ENCODE results near the gene OR2AJ1.

OR2AJ1 gene

GRCh38 chr1:247924868-247925267 is at the start of gene OR2AJ1:
TSS of gene OR2AJ1 (plus strand) at chr1:247924889. CDS start at chr1:247933769, 8,880 bp downstream.
- TF ChIP-seq ZNF311 (tag by site-specific recombination; IDR thresholded peaks at IDR 0.05; ENCODE audit: borderline replicate concordance) (no peak), ZIC2 (tag by site-specific recombination; IDR thresholded peaks at IDR 0.05) (no peak), ZNF433 (tag by site-specific recombination; IDR thresholded peaks at IDR 0.05; ENCODE audit: low read depth) (no peak)
- Histone ChIP-seq H3K36me3 (ENCODE audit: control insufficient read depth in 2 of 2, insufficient read depth in 1 of 2, low read length in 2 of 2) (no peaks in the 10 kb centered on the region), H3K27ac (ENCODE audit: extremely low read depth, low read depth, low read length) (no peak within 1 kb of the TSS), H3K4me3 (ENCODE audit: low read depth, low read length) (no peak within 1 kb of the TSS), H3K9me3 (ENCODE audit: control insufficient read depth, insufficient read depth, low read depth, low read length) (no peaks in the 10 kb centered on the region), H3K4me1 (ENCODE audit: control insufficient read depth, insufficient read depth, low read length) (no peaks in the 10 kb centered on the region)
- POLR2A ChIA-PET: no interaction called here
- CTCF ChIA-PET: no interaction called here

GRCh38 chr1:247883346-247883745 is 41.3 kb upstream of the OR2AJ1 start:
- CTCF ChIA-PET: no interaction called here
- no peaks in the 10 kb centered on the region for H3K36me3 ChIP-seq (ENCODE audit: control insufficient read depth in 2 of 2, insufficient read depth in 1 of 2, low read length in 2 of 2)
- H3K27ac ChIP-seq (ENCODE audit: extremely low read depth, low read depth, low read length): no peak overlapping the region
- TF ChIP-seq ZNF707 (tag by site-specific recombination; IDR thresholded peaks at IDR 0.05) (no peak), ZNF274 (IDR thresholded peaks at IDR 0.05; ENCODE audit: low read length) (no peak), ZNF274 (tag by site-specific recombination; IDR thresholded peaks at IDR 0.05; ENCODE audit: borderline replicate concordance) (no peak), KLF9 (tag by site-specific recombination; IDR thresholded peaks at IDR 0.05; ENCODE audit: low read depth) (no peak)
- H3K4me1 ChIP-seq (ENCODE audit: control insufficient read depth, insufficient read depth, low read length): no peaks in the 10 kb centered on the region
- H3K4me3 ChIP-seq (ENCODE audit: low read depth, low read length): no peak overlapping the region
- POLR2A ChIA-PET: no interaction called here
- H3K9me3 ChIP-seq (ENCODE audit: control insufficient read depth, insufficient read depth, low read depth, low read length): no peaks in the 10 kb centered on the region

GRCh38 chr1:247884797-247885413 is 39.8 kb upstream of the OR2AJ1 start:
- Histone ChIP-seq H3K4me1 (ENCODE audit: control insufficient read depth, insufficient read depth, low read length) (no peaks in the 10 kb centered on the region), H3K9me3 (ENCODE audit: control insufficient read depth, insufficient read depth, low read depth, low read length) (no peaks in the 10 kb centered on the region), H3K36me3 (ENCODE audit: control insufficient read depth in 2 of 2, insufficient read depth in 1 of 2, low read length in 2 of 2) (no peaks in the 10 kb centered on the region), H3K27ac (ENCODE audit: extremely low read depth, low read depth, low read length) (no peak overlapping the region), H3K4me3 (ENCODE audit: low read depth, low read length) (no peak overlapping the region)
- TF ChIP-seq PBX3 (CRISPR knock-in tag; IDR thresholded peaks at IDR 0.05) (no peak), ZNF501 (tag by site-specific recombination; IDR thresholded peaks at IDR 0.05) (no peak), ZFP69B (tag by site-specific recombination; IDR thresholded peaks at IDR 0.05) (no peak), ZNF544 (tag by site-specific recombination; IDR thresholded peaks at IDR 0.05) (no peak), ZNF16 (tag by site-specific recombination; IDR thresholded peaks at IDR 0.05; ENCODE audit: low read depth) (no peak), ZNF585B (tag by site-specific recombination; IDR thresholded peaks at IDR 0.05) (no peak), ZNF580 (tag by site-specific recombination; IDR thresholded peaks at IDR 0.05) (no peak), ELK4 (IDR thresholded peaks at IDR 0.05; ENCODE audit: borderline replicate concordance, low read depth, low read length) (no peak), ZNF629 (tag by site-specific recombination; IDR thresholded peaks at IDR 0.05) (no peak), HOXD13 (CRISPR knock-in tag; IDR thresholded peaks at IDR 0.05; ENCODE audit: borderline replicate concordance) (no peak), BCL11B (tag by site-specific recombination; IDR thresholded peaks at IDR 0.05; ENCODE audit: low read depth) (no peak), ZNF354C (tag by site-specific recombination; IDR thresholded peaks at IDR 0.05; ENCODE audit: borderline replicate concordance, low read depth) (no peak), ZNF621 (tag by site-specific recombination; IDR thresholded peaks at IDR 0.05) (no peak), GLI4 (tag by site-specific recombination; IDR thresholded peaks at IDR 0.05) (no peak), ZNF391 (tag by site-specific recombination; IDR thresholded peaks at IDR 0.05; ENCODE audit: borderline replicate concordance, low read depth) (no peak), TCF7L2 (IDR thresholded peaks at IDR 0.05; ENCODE audit: borderline replicate concordance, low read depth, low read length) (no peak), YY2 (tag by site-specific recombination; IDR thresholded peaks at IDR 0.05) (no peak), ATF2 (tag by site-specific recombination; IDR thresholded peaks at IDR 0.05; ENCODE audit: low read depth) (no peak), ZNF777 (tag by site-specific recombination; IDR thresholded peaks at IDR 0.05; ENCODE audit: borderline replicate concordance) (no peak)
- POLR2A ChIA-PET: no interaction called here
- CTCF ChIA-PET: interaction anchor here (0.6 kb wide), 1 partner anchor 237 kb away, joined by 4 read pairs; no protein-coding TSS in a partner anchor
